ENCODE data around the gene VEGFB. TPM values are rescaled to one million over a fixed set of nuclear protein-coding genes. Genes with fewer than 3 reads are reported as not detected.

The VEGFB gene
- total RNA-seq, 2 donors from 2014 or later = 25.9 to 59.5 TPM

- no peaks in the 10 kb centered on the region for H3K9me3 ChIP-seq
- no peaks in the 10 kb centered on the region for H3K27me3 ChIP-seq
- H3K9ac ChIP-seq (ENCODE audit: low read depth in 2 of 2, low read length in 2 of 2) = peak within 1 kb of the TSS; percentile 89
- H3K4me3 ChIP-seq = peak within 1 kb of the TSS; percentile 70
- peaks cover 16% of the 10 kb centered on the region for H3K4me1 ChIP-seq
- peak; percentile 96 for DNase-seq
- no peaks in the 10 kb centered on the region for H3K36me3 ChIP-seq
- TF ChIP-seq, protein P1, sequence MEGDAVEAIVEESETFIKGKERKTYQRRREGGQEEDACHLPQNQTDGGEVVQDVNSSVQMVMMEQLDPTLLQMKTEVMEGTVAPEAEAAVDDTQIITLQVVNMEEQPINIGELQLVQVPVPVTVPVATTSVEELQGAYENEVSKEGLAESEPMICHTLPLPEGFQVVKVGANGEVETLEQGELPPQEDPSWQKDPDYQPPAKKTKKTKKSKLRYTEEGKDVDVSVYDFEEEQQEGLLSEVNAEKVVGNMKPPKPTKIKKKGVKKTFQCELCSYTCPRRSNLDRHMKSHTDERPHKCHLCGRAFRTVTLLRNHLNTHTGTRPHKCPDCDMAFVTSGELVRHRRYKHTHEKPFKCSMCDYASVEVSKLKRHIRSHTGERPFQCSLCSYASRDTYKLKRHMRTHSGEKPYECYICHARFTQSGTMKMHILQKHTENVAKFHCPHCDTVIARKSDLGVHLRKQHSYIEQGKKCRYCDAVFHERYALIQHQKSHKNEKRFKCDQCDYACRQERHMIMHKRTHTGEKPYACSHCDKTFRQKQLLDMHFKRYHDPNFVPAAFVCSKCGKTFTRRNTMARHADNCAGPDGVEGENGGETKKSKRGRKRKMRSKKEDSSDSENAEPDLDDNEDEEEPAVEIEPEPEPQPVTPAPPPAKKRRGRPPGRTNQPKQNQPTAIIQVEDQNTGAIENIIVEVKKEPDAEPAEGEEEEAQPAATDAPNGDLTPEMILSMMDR (IDR thresholded peaks at IDR 0.05) = no peak
- peak within 1 kb of the TSS; percentile 85 for H3K27ac ChIP-seq
- intact Hi-C loops (cut with DNase I) = no loop called here
These were observed 4.0 kb upstream of the VEGFB start, which contains the start of gene DNAJC4 for GRCh38 chr11:64230171-64230984. TSS of gene DNAJC4 (plus strand) at chr11:64230548. CDS start at chr11:64230855, 307 bp downstream.

GRCh38 chr11:64230985-64231365, 3.4 kb upstream of the VEGFB start:
- Histone ChIP-seq H3K4me3 (peak overlapping the region; percentile 70), H3K9me3 (no peaks in the 10 kb centered on the region), H3K27ac (peak overlapping the region; percentile 85), H3K36me3 (no peaks in the 10 kb centered on the region), H3K4me1 (peaks cover 20% of the 10 kb centered on the region), H3K27me3 (no peaks in the 10 kb centered on the region), H3K9ac (ENCODE audit: low read depth in 2 of 2, low read length in 2 of 2) (peak overlapping the region; percentile 89)
- intact Hi-C loops (cut with DNase I) = no loop called here
- TF ChIP-seq, protein P1 (IDR thresholded peaks at IDR 0.05) = no peak
- no peak for DNase-seq

DNA sequence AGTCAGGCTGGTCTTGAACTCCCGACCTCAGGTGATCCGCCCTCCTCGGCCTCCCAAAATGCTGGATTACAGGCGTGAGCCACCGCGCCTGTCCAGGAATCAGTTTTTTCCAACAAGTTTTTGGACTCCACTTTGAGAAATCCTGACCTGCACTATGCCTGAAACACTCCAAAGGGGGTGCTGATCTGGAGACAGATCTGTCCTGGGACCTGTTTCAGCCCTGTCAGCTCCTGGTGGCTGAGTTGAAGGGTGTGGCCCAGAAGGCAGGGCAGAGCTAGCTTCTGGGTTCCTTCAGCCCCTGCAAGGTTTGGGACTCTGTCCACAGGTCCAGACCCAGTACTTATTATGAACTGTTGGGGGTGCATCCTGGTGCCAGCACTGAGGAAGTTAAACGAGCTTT, 2.8 kb upstream of the VEGFB start:
- intact Hi-C loops (cut with DNase I) = no loop called here
- no peaks in the 10 kb centered on the region for H3K27me3 ChIP-seq
- H3K36me3 ChIP-seq = no peaks in the 10 kb centered on the region
- DNase-seq = peak; percentile 29
- peak overlapping the region in 1 of 2 donors; percentile 21 for H3K9ac ChIP-seq (ENCODE audit: low read depth in 2 of 2, low read length in 2 of 2)
- no peak overlapping the region for H3K27ac ChIP-seq
- TF ChIP-seq, protein P1 (IDR thresholded peaks at IDR 0.05) = no peak
- H3K4me1 ChIP-seq = peaks cover 20% of the 10 kb centered on the region
- H3K9me3 ChIP-seq = no peaks in the 10 kb centered on the region
- no peak overlapping the region for H3K4me3 ChIP-seq

GRCh38 chr11:64232182-64232966, 2.0 kb upstream of the VEGFB start:
- peak overlapping the region in 1 of 2 donors; percentile 34 for H3K9ac ChIP-seq (ENCODE audit: low read depth in 2 of 2, low read length in 2 of 2)
- H3K4me1 ChIP-seq = peaks cover 18% of the 10 kb centered on the region
- peak; percentile 30 for DNase-seq

GRCh38 chr11:64232967-64233315, 1.4 kb upstream of the VEGFB start:
- TF ChIP-seq, protein P1 (IDR thresholded peaks at IDR 0.05) = no peak
- Histone ChIP-seq H3K27me3 (no peaks in the 10 kb centered on the region), H3K9me3 (no peaks in the 10 kb centered on the region), H3K27ac (no peak overlapping the region), H3K4me3 (no peak overlapping the region), H3K4me1 (peaks cover 17% of the 10 kb centered on the region), H3K9ac (ENCODE audit: low read depth in 2 of 2, low read length in 2 of 2) (no peak overlapping the region), H3K36me3 (no peaks in the 10 kb centered on the region)
- DNase-seq = no peak
- intact Hi-C loops (cut with DNase I) = no loop called here

More at GRCh38 chr11:64232182-64232966, 2.0 kb upstream of the VEGFB start:
- TF ChIP-seq, protein P1 (IDR thresholded peaks at IDR 0.05) = no peak
- no peaks in the 10 kb centered on the region for H3K27me3 ChIP-seq
- no peaks in the 10 kb centered on the region for H3K36me3 ChIP-seq
- no peak overlapping the region for H3K27ac ChIP-seq
- no peaks in the 10 kb centered on the region for H3K9me3 ChIP-seq
- no peak overlapping the region for H3K4me3 ChIP-seq
- intact Hi-C loops (cut with DNase I) = no loop called here
